IMR-90 (cell line): ENCODE measurements around the gene TUBGCP6. TPM values are rescaled to one million over a fixed set of nuclear protein-coding genes. Genes with fewer than 3 reads are reported as not detected.

Source experiments
- FOS ChIP-seq: fragments of 150-350 bp; IDR thresholded peaks from 2 replicates; pipeline ENCODE4 v1.6.1; 2016; ENCODE audit warnings: low read depth, low read length
- MAFK ChIP-seq: IDR thresholded peaks from 2 replicates; pipeline ENCODE4 v1.6.1; 2012; ENCODE audit warnings: low read depth, low read length, improper control_type of control experiment
- MAZ ChIP-seq: IDR thresholded peaks from 2 replicates; pipeline ENCODE4 v1.6.1; 2012; ENCODE audit warnings: low read depth, mild to moderate bottlenecking, low read length, improper control_type of control experiment, moderate library complexity, borderline replicate concordance
- MXI1 ChIP-seq: IDR thresholded peaks from 2 replicates; pipeline ENCODE4 v1.6.1; 2012; ENCODE audit warnings: low read depth, mild to moderate bottlenecking, low read length, moderate library complexity, borderline replicate concordance
- POLR2A ChIP-seq: IDR thresholded peaks from 2 replicates; pipeline ENCODE4 v1.6.1; 2012; ENCODE audit warnings: mild to moderate bottlenecking, low read depth, low read length
- polyA plus RNA-seq, 3 experiments: library from polyadenylated mRNA; depleted of rRNA; stranded (reverse); fragments of >200 nt; gene quantifications; 2 replicates each; pipeline ENCODE4 v1.2.3, GENCODE V29; 2012; ENCODE audit warnings: low replicate concordance in 1 of 3
- total RNA-seq: library from RNA; depleted of rRNA; stranded (reverse); fragments of >200 nt; gene quantifications from 2 replicates; pipeline ENCODE4 v1.2.3, GENCODE V29; 2012
- TF ChIP-seq, protein P1 (sequence below): fragments of 150-350 bp; IDR thresholded peaks from 2 replicates; pipeline ENCODE4 v1.6.1; 2017; ENCODE audit warnings: mild to moderate bottlenecking, antibody characterized with exemption, low read length, low read depth

The TUBGCP6 gene
- total and polyA plus RNA-seq, 2 of the 4 experiments (the other 2 are of a cell fraction): 10.8 to 28.6 TPM

GRCh38 chr22:50190941-50191741 is 53.7 kb downstream of the TUBGCP6 start (continued):
- TF ChIP-seq, protein P1, sequence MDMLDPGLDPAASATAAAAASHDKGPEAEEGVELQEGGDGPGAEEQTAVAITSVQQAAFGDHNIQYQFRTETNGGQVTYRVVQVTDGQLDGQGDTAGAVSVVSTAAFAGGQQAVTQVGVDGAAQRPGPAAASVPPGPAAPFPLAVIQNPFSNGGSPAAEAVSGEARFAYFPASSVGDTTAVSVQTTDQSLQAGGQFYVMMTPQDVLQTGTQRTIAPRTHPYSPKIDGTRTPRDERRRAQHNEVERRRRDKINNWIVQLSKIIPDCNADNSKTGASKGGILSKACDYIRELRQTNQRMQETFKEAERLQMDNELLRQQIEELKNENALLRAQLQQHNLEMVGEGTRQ: no peak
- TF ChIP-seq MAZ (no peak), MAFK (no peak), POLR2A (no peak), FOS (no peak), MXI1 (no peak)
